MCF 10A (cell line): ENCODE results near the gene ATP1B3. TPM values are rescaled to one million over a fixed set of nuclear protein-coding genes. Genes with fewer than 3 reads are reported as not detected.
A peak's percentile ranks its signal among the peaks of the same experiment; 100 is the strongest.

ENCODE experiments used
- BruUV-seq: library from RNA; stranded (reverse); fragments of 400-500 nt; replicated peaks from 2 replicates; lab custom pipeline; 2021; lab: Mats Ljungman, UMichigan
- CTCF ChIA-PET: fragments of 300-600 bp; sonication (Branson Sonifier 250); formaldehyde crosslinking; extraction: SDS; loops from one replicate; lab custom pipeline; 2021; ENCODE audit warnings: antibody characterized with exemption, inconsistent platforms; lab: Yijun Ruan, JAX
- POLR2A ChIA-PET: fragments of 300-600, 350-650 bp; sonication (Branson Sonifier 250); formaldehyde crosslinking; extraction: SDS; loops from one replicate; lab custom pipeline; 2020; ENCODE audit warnings: antibody characterized with exemption, inconsistent platforms; lab: Yijun Ruan, JAX
- DNase-seq: peaks from one replicate; pipeline ENCODE4 v3.0.0-alpha.2; 2018; ENCODE audit not compliant: unreplicated experiment
- H3K27ac Mint-ChIP-seq: one replicate; pipeline ENCODE4 v1.8.0; 2022; ENCODE audit warnings: mild to moderate bottlenecking, low read depth, mixed read lengths; ENCODE audit not compliant: unreplicated experiment
- H3K27me3 Mint-ChIP-seq: one replicate; pipeline ENCODE4 v1.8.0; 2022; ENCODE audit warnings: mixed read lengths; ENCODE audit not compliant: insufficient read depth, unreplicated experiment
- H3K36me3 Mint-ChIP-seq: one replicate; pipeline ENCODE4 v1.8.0; 2022; ENCODE audit warnings: mild to moderate bottlenecking, moderate library complexity, mixed read lengths; ENCODE audit not compliant: insufficient read depth, unreplicated experiment
- H3K4me1 Mint-ChIP-seq: one replicate; pipeline ENCODE4 v1.8.0; 2022; ENCODE audit warnings: mixed read lengths; ENCODE audit not compliant: insufficient read depth, unreplicated experiment
- H3K4me3 Mint-ChIP-seq: one replicate; pipeline ENCODE4 v1.8.0; 2022; ENCODE audit warnings: mild to moderate bottlenecking, moderate library complexity, mixed read lengths; ENCODE audit not compliant: unreplicated experiment
- H3K9me3 Mint-ChIP-seq: one replicate; pipeline ENCODE4 v1.8.0; 2022; ENCODE audit warnings: mixed read lengths; ENCODE audit not compliant: unreplicated experiment
- CTCF ChIP-seq: fragments of 200-600 bp; IDR thresholded peaks from one replicate; pipeline ENCODE4 v1.8.0; 2022; ENCODE audit warnings: antibody characterized with exemption, mild to moderate bottlenecking; ENCODE audit not compliant: unreplicated experiment
- intact Hi-C: fragments of 100-400 bp; cut with micrococcal nuclease; formaldehyde crosslinking; loops from 2 replicates; pipeline ENCODE4 v1.14.1; 2022
- total RNA-seq: library from RNA; stranded (reverse); gene quantifications from 2 replicates; pipeline ENCODE4 v1.2.3, GENCODE V29; 2022

ATP1B3 gene
- total RNA-seq, 1 experiment from 2014 or later, result 99.9 TPM

GRCh38 chr3:141933421-141934300 lies 57.2 kb downstream of the ATP1B3 start:
- peaks cover 7% of the 10 kb centered on the region for H3K4me1 Mint-ChIP-seq
- TF ChIP-seq CTCF, result no peak
- no peaks in the 10 kb centered on the region for H3K9me3 Mint-ChIP-seq
- H3K36me3 Mint-ChIP-seq, result peaks cover 17% of the 10 kb centered on the region
- no peaks in the 10 kb centered on the region for H3K27me3 Mint-ChIP-seq
- H3K27ac Mint-ChIP-seq, result no peak overlapping the region
- no peak for DNase-seq
- no TSS peak for BruUV-seq
- ChIA-PET CTCF (interaction anchor here (0.5 to 0.7 kb wide), 3 partner anchors 25 to 460 kb away, joined by 3 read pairs; no protein-coding TSS in a partner anchor), POLR2A (no interaction called here)
- intact Hi-C loops, result no loop called here
- H3K4me3 Mint-ChIP-seq, result no peak overlapping the region

- no peak overlapping the region for H3K4me3 Mint-ChIP-seq
- no peak for TF ChIP-seq CTCF
- H3K9me3 Mint-ChIP-seq, result no peaks in the 10 kb centered on the region
- H3K36me3 Mint-ChIP-seq, result peaks cover 10% of the 10 kb centered on the region
- H3K27ac Mint-ChIP-seq, result no peak overlapping the region
- ChIA-PET POLR2A (interaction anchor here (0.6 to 0.9 kb wide), 2 partner anchors 312 to 395 kb away, joined by 3 to 4 read pairs; no protein-coding TSS in a partner anchor), CTCF (interaction anchor here (0.7 kb wide), 1 partner anchor 460 kb away, joined by 3 read pairs; no protein-coding TSS in a partner anchor)
- BruUV-seq, result no TSS peak
- DNase-seq, result no peak
- no peaks in the 10 kb centered on the region for H3K27me3 Mint-ChIP-seq
- H3K4me1 Mint-ChIP-seq, result peaks cover 7% of the 10 kb centered on the region
- intact Hi-C loops, result no loop called here
Observed at GRCh38 chr3:141934354-141934753, 57.9 kb downstream of the ATP1B3 start.

- ChIA-PET POLR2A (interaction anchor here (1.3 to 1.6 kb wide), 2 partner anchors 9 to 22 kb away, joined by 4 to 5 read pairs; no protein-coding TSS in a partner anchor), CTCF (no interaction called here)
- Mint-ChIP-seq H3K27ac (peak overlapping the region; percentile 56), H3K9me3 (no peaks in the 10 kb centered on the region), H3K4me3 (no peak overlapping the region), H3K27me3 (no peaks in the 10 kb centered on the region), H3K36me3 (no peaks in the 10 kb centered on the region), H3K4me1 (peaks cover 24% of the 10 kb centered on the region)
- no peak for TF ChIP-seq CTCF
- DNase-seq, result no peak
- no TSS peak for BruUV-seq
- intact Hi-C loops, result no loop called here
Observed at GRCh38 chr3:141938011-141938500, 61.6 kb downstream of the ATP1B3 start.

- no peak for DNase-seq
- no peaks in the 10 kb centered on the region for H3K36me3 Mint-ChIP-seq
- intact Hi-C loops, result no loop called here
- H3K9me3 Mint-ChIP-seq, result no peaks in the 10 kb centered on the region
- peak overlapping the region; percentile 47 for H3K27ac Mint-ChIP-seq
- TSS peak; percentile 26 for BruUV-seq
- peaks cover 24% of the 10 kb centered on the region for H3K4me1 Mint-ChIP-seq
- no peak for TF ChIP-seq CTCF
- CTCF ChIA-PET, result interaction anchor here (1.1 kb wide), 1 partner anchor 346 kb away, joined by 4 read pairs; no protein-coding TSS in a partner anchor
- no peaks in the 10 kb centered on the region for H3K27me3 Mint-ChIP-seq
- no peak overlapping the region for H3K4me3 Mint-ChIP-seq
- POLR2A ChIA-PET, result interaction anchor here (1.0 to 1.5 kb wide), 2 partner anchors 15 to 88 kb away, joined by 4 to 8 read pairs; no protein-coding TSS in a partner anchor
Observed at GRCh38 chr3:141939759-141940158, 63.3 kb downstream of the ATP1B3 start.
